Calu3 (cell line): ENCODE data around the gene RABGEF1. TPM values are rescaled to one million over a fixed set of nuclear protein-coding genes. Genes with fewer than 3 reads are reported as not detected.
A peak's percentile ranks its signal among the peaks of the same experiment; 100 is the strongest.

Source experiments
- BruUV-seq: library from RNA; stranded (reverse); fragments of 400-500 nt; replicated peaks from 2 replicates; lab custom pipeline; 2021; lab: Mats Ljungman, UMichigan
- CTCF ChIA-PET: fragments of 300-600 bp; sonication (Branson Sonifier 250); formaldehyde crosslinking; loops from one replicate; lab custom pipeline; 2022; ENCODE audit warnings: antibody characterized with exemption; lab: Charles Lee
- DNase-seq: peaks from one replicate; pipeline ENCODE4 v3.0.0; 2022
- H3K27ac Mint-ChIP-seq: one replicate; pipeline ENCODE4 v1.8.0; 2022; ENCODE audit warnings: mixed read lengths; ENCODE audit not compliant: unreplicated experiment
- H3K27me3 Mint-ChIP-seq: one replicate; pipeline ENCODE4 v1.8.0; 2022; ENCODE audit warnings: mixed read lengths; ENCODE audit not compliant: unreplicated experiment
- H3K36me3 Mint-ChIP-seq: one replicate; pipeline ENCODE4 v1.8.0; 2022; ENCODE audit warnings: mild to moderate bottlenecking, moderate library complexity, mixed read lengths; ENCODE audit not compliant: insufficient read depth, unreplicated experiment
- H3K4me1 Mint-ChIP-seq: one replicate; pipeline ENCODE4 v1.8.0; 2022; ENCODE audit warnings: mild to moderate bottlenecking, low read depth, mixed read lengths; ENCODE audit not compliant: unreplicated experiment
- H3K4me3 Mint-ChIP-seq: one replicate; pipeline ENCODE4 v1.8.0; 2022; ENCODE audit warnings: mild to moderate bottlenecking, low read depth, moderate library complexity, mixed read lengths; ENCODE audit not compliant: unreplicated experiment
- H3K9me3 Mint-ChIP-seq: one replicate; pipeline ENCODE4 v1.8.0; 2022; ENCODE audit warnings: low read depth, mixed read lengths; ENCODE audit not compliant: unreplicated experiment
- CTCF ChIP-seq: fragments of 200-600 bp; IDR thresholded peaks from one replicate; pipeline ENCODE4 v1.8.0; 2022; ENCODE audit warnings: antibody characterized with exemption; ENCODE audit not compliant: unreplicated experiment
- intact Hi-C: fragments of 100-400 bp; cut with micrococcal nuclease; formaldehyde crosslinking; loops from one replicate; pipeline ENCODE4 v1.10.0; 2022; ENCODE audit not compliant: unreplicated experiment
- total RNA-seq: library from RNA; stranded (reverse); gene quantifications from 2 replicates; pipeline ENCODE4 v1.2.3, GENCODE V29; 2022

Gene RABGEF1
- total RNA-seq, 1 experiment from 2014 or later = 12.2 TPM

- CTCF ChIA-PET = no interaction called here
- peak; percentile 38 for TF ChIP-seq CTCF
- DNase-seq = peak; percentile 22
- H3K27me3 Mint-ChIP-seq = no peaks in the 10 kb centered on the region
- BruUV-seq = no TSS peak
- no peak overlapping the region for H3K4me3 Mint-ChIP-seq
- no peaks in the 10 kb centered on the region for H3K36me3 Mint-ChIP-seq
- no peaks in the 10 kb centered on the region for H3K9me3 Mint-ChIP-seq
- no peak overlapping the region for H3K27ac Mint-ChIP-seq
- intact Hi-C loops = no loop called here
- no peaks in the 10 kb centered on the region for H3K4me1 Mint-ChIP-seq
Observed at GRCh38 chr7:66837007-66837406, 96.5 kb downstream of the RABGEF1 start.

- CTCF ChIA-PET = no interaction called here
- no peak for DNase-seq
- no TSS peak for BruUV-seq
- H3K4me3 Mint-ChIP-seq = no peak overlapping the region
- H3K27me3 Mint-ChIP-seq = no peaks in the 10 kb centered on the region
- H3K27ac Mint-ChIP-seq = no peak overlapping the region
- H3K36me3 Mint-ChIP-seq = no peaks in the 10 kb centered on the region
- H3K9me3 Mint-ChIP-seq = no peaks in the 10 kb centered on the region
- H3K4me1 Mint-ChIP-seq = no peaks in the 10 kb centered on the region
- intact Hi-C loops = no loop called here
- no peak for TF ChIP-seq CTCF
Observed at GRCh38 chr7:66837661-66838060, 97.1 kb downstream of the RABGEF1 start.

- no TSS peak for BruUV-seq
- Mint-ChIP-seq H3K4me3 (no peak overlapping the region), H3K36me3 (peaks cover 10% of the 10 kb centered on the region), H3K27me3 (no peaks in the 10 kb centered on the region), H3K27ac (no peak overlapping the region), H3K9me3 (no peaks in the 10 kb centered on the region), H3K4me1 (no peaks in the 10 kb centered on the region)
- CTCF ChIA-PET = interaction anchor here (0.6 kb wide), 1 partner anchor 22 kb away, joined by 3 read pairs; no protein-coding TSS in a partner anchor
- no peak for TF ChIP-seq CTCF
- intact Hi-C loops = loop anchor here (10.0 kb wide), 1 partner anchor 155 kb away; the partner anchor contains the start of genes SBDS and TYW1
- no peak for DNase-seq
Observed at GRCh38 chr7:66839814-66840213, 99.3 kb downstream of the RABGEF1 start.

GRCh38 chr7:66840316-66840715 is 99.8 kb downstream of the RABGEF1 start:
- no peak for TF ChIP-seq CTCF
- CTCF ChIA-PET = interaction anchor here (0.6 kb wide), 1 partner anchor 22 kb away, joined by 3 read pairs; no protein-coding TSS in a partner anchor

More at GRCh38 chr7:66840316-66840715, 99.8 kb downstream of the RABGEF1 start:
- H3K9me3 Mint-ChIP-seq = no peaks in the 10 kb centered on the region
- no peaks in the 10 kb centered on the region for H3K4me1 Mint-ChIP-seq
- BruUV-seq = no TSS peak
- peaks cover 15% of the 10 kb centered on the region for H3K36me3 Mint-ChIP-seq
- no peak for DNase-seq
- no peak overlapping the region for H3K27ac Mint-ChIP-seq
- intact Hi-C loops = loop anchor here (10.0 kb wide), 1 partner anchor 154 kb away; the partner anchor contains the start of genes SBDS and TYW1
- H3K4me3 Mint-ChIP-seq = no peak overlapping the region
- no peaks in the 10 kb centered on the region for H3K27me3 Mint-ChIP-seq
